DOHH2 (cell line): Measurements from ENCODE around the gene SHB.
A peak's percentile ranks its signal among the peaks of the same experiment; 100 is the strongest.

ENCODE experiments used
- H3F3A ChIP-seq: fragments of 200-600 bp; sonication (generic), shearing (Covaris generic); 2 replicates; pipeline ENCODE4 v1.6.0; 2016; ENCODE audit warnings: antibody characterized with exemption, mild to moderate bottlenecking; ENCODE audit not compliant: control insufficient read depth, insufficient read depth
- H3K27ac ChIP-seq: fragments of 200-600 bp; sonication (generic); 2 replicates; pipeline ENCODE4 v1.5.1; 2014; ENCODE audit warnings: low read depth, mild to moderate bottlenecking, low read length, moderate library complexity
- H3K27me3 ChIP-seq: fragments of 200-600 bp; sonication (generic); 2 replicates; pipeline ENCODE4 v1.6.1; 2014; ENCODE audit warnings: mild to moderate bottlenecking, low read length, mixed read lengths; ENCODE audit not compliant: control insufficient read depth
- H3K36me3 ChIP-seq: fragments of 200-600 bp; sonication (generic); 2 replicates; pipeline ENCODE4 v1.6.1; 2014; ENCODE audit warnings: mild to moderate bottlenecking, low read length, moderate library complexity, mixed read lengths; ENCODE audit not compliant: control insufficient read depth
- H3K4me1 ChIP-seq: fragments of 200-600 bp; sonication (generic); 2 replicates; pipeline ENCODE4 v1.6.1; 2014; ENCODE audit warnings: mild to moderate bottlenecking, low read length, mixed read lengths; ENCODE audit not compliant: control insufficient read depth
- H3K4me2 ChIP-seq: fragments of 200-600 bp; sonication (generic); 2 replicates; pipeline ENCODE4 v1.6.0; 2014; ENCODE audit warnings: mild to moderate bottlenecking, low read length, moderate library complexity
- H3K4me3 ChIP-seq: fragments of 200-600 bp; sonication (generic); 2 replicates; pipeline ENCODE4 v1.5.1; 2014; ENCODE audit warnings: mild to moderate bottlenecking, low read length, mixed read lengths
- H3K79me2 ChIP-seq: fragments of 200-600 bp; sonication (generic); 2 replicates; pipeline ENCODE4 v1.6.1; 2014; ENCODE audit warnings: mild to moderate bottlenecking, low read length, mixed read lengths; ENCODE audit not compliant: control insufficient read depth
- H3K9me2 ChIP-seq: fragments of 200-600 bp; sonication (generic); replicated peaks from 2 replicates; pipeline ENCODE4 v1.6.1; 2014; ENCODE audit warnings: mild to moderate bottlenecking, low read length, mixed read lengths; ENCODE audit not compliant: control insufficient read depth
- H3K9me3 ChIP-seq: fragments of 200-600 bp; sonication (generic); 2 replicates; pipeline ENCODE4 v1.6.1; 2014; ENCODE audit warnings: antibody characterized with exemption, low read length, mixed read lengths; ENCODE audit not compliant: control insufficient read depth, insufficient read depth
- H4K20me1 ChIP-seq: fragments of 200-600 bp; sonication (generic); 2 replicates; pipeline ENCODE4 v1.6.0; 2014; ENCODE audit warnings: low read depth, mild to moderate bottlenecking, antibody characterized with exemption, low read length, moderate library complexity; ENCODE audit not compliant: control insufficient read depth, insufficient read depth
- EZH2phosphoT487 ChIP-seq: fragments of 200-600 bp; sonication (generic); IDR thresholded peaks from 2 replicates; pipeline ENCODE4 v1.6.1; 2017; ENCODE audit warnings: borderline replicate concordance, mild to moderate bottlenecking, antibody characterized with exemption, low read length, moderate library complexity, mixed read lengths
- TF ChIP-seq, protein P1 (sequence below): fragments of 200-600 bp; sonication (generic); IDR thresholded peaks from one replicate; pipeline ENCODE4 v1.5.1; 2014; ENCODE audit warnings: antibody characterized with exemption, mild to moderate bottlenecking, low read depth, low read length; ENCODE audit not compliant: poor library complexity, severe bottlenecking

Gene SHB

GRCh38 chr9:37904445-37905130 lies 164.4 kb downstream of the SHB start:
- TF ChIP-seq, protein P1, sequence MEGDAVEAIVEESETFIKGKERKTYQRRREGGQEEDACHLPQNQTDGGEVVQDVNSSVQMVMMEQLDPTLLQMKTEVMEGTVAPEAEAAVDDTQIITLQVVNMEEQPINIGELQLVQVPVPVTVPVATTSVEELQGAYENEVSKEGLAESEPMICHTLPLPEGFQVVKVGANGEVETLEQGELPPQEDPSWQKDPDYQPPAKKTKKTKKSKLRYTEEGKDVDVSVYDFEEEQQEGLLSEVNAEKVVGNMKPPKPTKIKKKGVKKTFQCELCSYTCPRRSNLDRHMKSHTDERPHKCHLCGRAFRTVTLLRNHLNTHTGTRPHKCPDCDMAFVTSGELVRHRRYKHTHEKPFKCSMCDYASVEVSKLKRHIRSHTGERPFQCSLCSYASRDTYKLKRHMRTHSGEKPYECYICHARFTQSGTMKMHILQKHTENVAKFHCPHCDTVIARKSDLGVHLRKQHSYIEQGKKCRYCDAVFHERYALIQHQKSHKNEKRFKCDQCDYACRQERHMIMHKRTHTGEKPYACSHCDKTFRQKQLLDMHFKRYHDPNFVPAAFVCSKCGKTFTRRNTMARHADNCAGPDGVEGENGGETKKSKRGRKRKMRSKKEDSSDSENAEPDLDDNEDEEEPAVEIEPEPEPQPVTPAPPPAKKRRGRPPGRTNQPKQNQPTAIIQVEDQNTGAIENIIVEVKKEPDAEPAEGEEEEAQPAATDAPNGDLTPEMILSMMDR: peak; percentile 7
- no peak for TF ChIP-seq EZH2phosphoT487
- Histone ChIP-seq H3F3A (no peaks in the 10 kb centered on the region), H3K9me2 (no peaks in the 10 kb centered on the region), H3K9me3 (no peaks in the 10 kb centered on the region), H3K4me2 (peak overlapping the region; percentile 79), H3K4me3 (peak overlapping the region; percentile 89), H3K79me2 (peaks cover 32% of the 10 kb centered on the region), H3K27ac (no peak overlapping the region), H3K4me1 (peaks cover 22% of the 10 kb centered on the region), H4K20me1 (no peaks in the 10 kb centered on the region), H3K36me3 (peaks cover 9% of the 10 kb centered on the region), H3K27me3 (no peaks in the 10 kb centered on the region)

DNA sequence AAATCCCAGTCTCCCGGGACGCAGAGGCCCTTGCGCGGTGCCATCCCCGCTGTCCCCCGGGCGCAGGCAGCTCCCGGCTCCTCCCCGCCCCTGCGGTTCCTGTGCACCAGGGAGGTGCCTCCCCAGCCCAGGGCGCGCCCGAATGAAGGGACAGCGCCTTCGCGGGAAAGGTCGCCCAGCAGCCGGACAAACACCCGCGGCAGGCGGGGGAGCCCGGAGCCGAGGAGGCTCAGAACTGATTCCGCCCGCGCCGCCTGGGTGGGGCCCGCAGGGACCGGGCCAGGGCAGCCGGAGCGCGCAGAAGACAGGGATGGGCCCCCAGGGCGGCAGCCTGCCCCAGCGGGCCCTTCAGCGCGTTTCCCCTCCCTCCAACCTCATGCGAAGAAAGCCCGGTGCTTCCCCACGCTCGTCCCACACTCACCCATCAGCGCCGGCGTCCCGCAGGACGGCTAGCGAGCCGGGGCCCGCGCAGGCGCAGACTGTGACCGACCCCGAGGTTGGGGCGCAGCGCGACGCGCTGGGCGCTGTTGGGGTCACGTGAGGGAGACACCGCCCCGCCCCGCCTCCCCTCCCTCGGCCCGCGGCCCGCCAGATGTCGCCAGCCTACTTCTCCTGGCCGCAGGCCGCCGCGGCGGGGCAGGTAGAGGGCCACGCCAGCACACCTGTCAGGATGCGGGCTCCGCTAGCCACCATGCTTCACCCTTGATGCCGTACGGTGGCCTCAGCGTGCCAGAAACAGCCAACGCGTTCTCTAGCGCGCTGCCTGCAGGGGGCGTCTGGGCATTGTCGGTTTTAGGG lies 165.2 kb downstream of the SHB start, which contains the start of gene SLC25A51:
TSS of gene SLC25A51 (minus strand) at position 481 of the 798 bp plus-strand sequence. CDS start 15,577 bp downstream, outside the sequence.
- H3K79me2 ChIP-seq: peaks cover 32% of the 10 kb centered on the region
- no peaks in the 10 kb centered on the region for H3K27me3 ChIP-seq
- no peaks in the 10 kb centered on the region for H3K9me3 ChIP-seq
- peaks cover 16% of the 10 kb centered on the region for H3K36me3 ChIP-seq
- no peaks in the 10 kb centered on the region for H4K20me1 ChIP-seq
- peak within 1 kb of the TSS; percentile 79 for H3K4me2 ChIP-seq
- no peaks in the 10 kb centered on the region for H3K9me2 ChIP-seq
- H3K4me3 ChIP-seq: peak within 1 kb of the TSS; percentile 89
- no peaks in the 10 kb centered on the region for H3F3A ChIP-seq
- TF ChIP-seq EZH2phosphoT487: no peak
- TF ChIP-seq, protein P1: peak; percentile 94
- peak within 1 kb of the TSS; percentile 58 for H3K27ac ChIP-seq
- H3K4me1 ChIP-seq: peaks cover 22% of the 10 kb centered on the region

- H3K4me2 ChIP-seq: peak overlapping the region; percentile 79
Observed at GRCh38 chr9:37902796-37903646, 166.0 kb downstream of the SHB start.

More at GRCh38 chr9:37902796-37903646, 166.0 kb downstream of the SHB start:
- H3K9me2 ChIP-seq: no peaks in the 10 kb centered on the region
- H3K4me3 ChIP-seq: peak overlapping the region; percentile 89
- H3K4me1 ChIP-seq: peaks cover 22% of the 10 kb centered on the region
- H3F3A ChIP-seq: no peaks in the 10 kb centered on the region
- peaks cover 18% of the 10 kb centered on the region for H3K36me3 ChIP-seq
- H3K27me3 ChIP-seq: no peaks in the 10 kb centered on the region
- H3K79me2 ChIP-seq: peaks cover 32% of the 10 kb centered on the region
- H3K9me3 ChIP-seq: no peaks in the 10 kb centered on the region
- H3K27ac ChIP-seq: peak overlapping the region; percentile 58
- H4K20me1 ChIP-seq: no peaks in the 10 kb centered on the region
- no peak for TF ChIP-seq EZH2phosphoT487
- TF ChIP-seq, protein P1: no peak
